GM03348 (cell line): ENCODE results near the gene PAFAH1B2.
"Not testable (repeated sequence)": the region's sequence is repeated elsewhere in the genome, so short reads cannot be mapped to it uniquely, and the experiment has no call there.

ENCODE experiments used
- DNase-seq: peaks from one replicate; pipeline ENCODE4 v3.0.0; 2012; ENCODE audit warnings: low spot score

PAFAH1B2 gene

DNA sequence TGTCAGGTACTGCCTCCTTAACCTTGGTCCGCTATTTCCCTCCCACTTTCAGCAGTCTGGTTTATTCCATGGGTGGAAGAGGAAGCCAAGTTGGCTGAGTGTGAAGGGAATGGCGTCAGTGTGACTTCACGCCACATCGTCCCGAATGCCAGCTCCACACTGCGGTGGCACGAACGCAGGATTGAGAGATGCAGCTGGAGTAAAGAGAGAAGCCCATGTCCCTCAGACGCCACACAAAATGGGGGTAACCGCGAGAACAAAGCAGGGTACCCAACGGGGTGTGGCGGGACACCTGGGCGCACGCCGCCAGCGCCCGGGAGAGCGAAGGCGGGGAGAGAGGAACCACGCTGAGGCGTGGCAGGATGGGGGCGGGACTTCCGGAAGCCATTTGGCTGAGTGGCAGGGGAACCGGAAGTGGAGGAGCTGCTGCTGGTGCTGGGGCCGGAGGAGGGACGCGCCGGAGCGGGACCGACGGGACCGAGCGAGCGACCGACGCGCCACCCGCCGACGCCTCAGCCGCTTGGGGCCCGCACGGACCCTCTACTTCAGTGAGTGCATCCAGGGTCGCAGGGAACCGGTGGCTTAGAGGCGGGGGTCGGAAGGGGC lies at the start of gene PAFAH1B2:
TSS of gene PAFAH1B2 (plus strand) at position 417 of the 606 bp plus-strand sequence. CDS start 8,161 bp downstream, outside the sequence.
- peak; percentile 99 for DNase-seq

DNA sequence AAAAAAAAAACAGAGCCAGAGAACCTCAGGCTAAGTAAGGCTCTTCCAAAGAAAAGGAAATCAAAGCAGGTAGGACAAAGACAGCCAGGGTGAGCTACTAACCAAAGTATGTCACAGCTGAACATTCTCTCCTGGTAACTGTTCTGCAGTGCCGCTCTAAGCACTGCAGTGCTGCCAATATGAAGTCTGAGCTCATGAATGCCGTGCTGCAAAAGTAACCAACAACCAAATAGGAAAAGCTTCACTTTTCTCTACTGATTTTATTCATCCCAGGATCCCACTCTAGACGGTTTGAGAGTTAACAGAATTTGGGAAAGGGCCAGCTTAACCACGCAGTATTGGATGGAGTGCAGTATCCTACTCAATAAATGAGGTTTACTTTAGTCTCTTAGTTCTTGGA lies 49.3 kb upstream of the PAFAH1B2 start:
- peak; percentile 47 for DNase-seq

- DNase-seq = peak; percentile 33
These were observed 48.6 kb upstream of the PAFAH1B2 start for GRCh38 chr11:117095284-117096161.

DNA sequence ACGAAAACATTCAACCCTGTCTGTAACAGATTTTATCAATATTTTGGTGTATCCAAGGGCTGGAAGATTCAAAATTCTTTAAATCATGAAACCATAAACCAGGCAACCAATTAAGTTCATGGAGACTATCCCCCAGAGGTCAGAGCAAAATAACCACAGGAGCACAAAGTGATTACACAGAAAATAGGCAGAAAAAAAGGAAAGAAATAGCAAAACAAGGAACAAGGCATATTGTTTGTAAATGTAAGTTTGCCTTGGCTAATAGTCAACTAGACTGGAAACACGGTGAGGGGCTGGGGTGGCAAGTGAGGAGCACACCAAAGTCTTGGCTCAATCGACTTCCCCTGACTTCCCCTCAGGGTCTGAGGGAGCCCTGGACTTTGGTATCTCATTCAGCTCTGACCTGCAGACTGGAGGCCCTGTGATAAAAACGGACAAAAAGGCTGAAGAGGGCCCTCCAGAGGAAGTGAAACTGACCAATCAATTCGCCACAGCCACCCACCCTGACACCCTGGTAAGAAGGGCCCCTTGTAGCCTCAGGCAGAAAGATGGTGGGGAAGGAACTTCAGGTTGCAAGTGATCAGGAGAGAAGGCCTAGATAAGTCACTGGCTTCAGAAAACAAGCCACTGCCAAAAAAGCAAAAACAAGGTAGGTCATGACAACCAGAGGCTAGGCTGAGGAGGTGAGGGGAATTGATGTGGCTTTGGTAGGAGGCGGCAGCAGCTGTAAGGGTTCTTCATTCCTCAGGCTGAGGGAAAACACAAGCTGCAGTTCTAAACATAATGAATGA lies 47.7 kb upstream of the PAFAH1B2 start:
- DNase-seq = no peak

DNA sequence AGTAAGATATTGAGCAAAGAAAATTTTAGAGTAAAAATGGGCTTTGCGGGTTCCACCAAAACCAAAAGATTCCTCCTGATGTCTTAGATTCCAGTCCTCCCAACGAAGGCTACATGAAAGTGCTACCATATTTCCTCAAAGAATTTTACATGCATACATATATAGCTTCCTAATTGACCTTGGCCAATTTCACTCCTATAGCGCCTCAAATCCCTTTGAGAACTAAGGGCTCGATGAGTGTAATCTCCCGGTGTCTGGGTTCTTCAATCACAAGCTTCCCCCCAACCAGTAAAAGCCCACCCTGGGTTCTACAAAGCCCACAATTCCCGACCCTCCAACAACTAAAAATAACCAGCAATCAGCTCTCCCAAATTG lies 47.1 kb upstream of the PAFAH1B2 start:
- DNase-seq = no peak

DNA sequence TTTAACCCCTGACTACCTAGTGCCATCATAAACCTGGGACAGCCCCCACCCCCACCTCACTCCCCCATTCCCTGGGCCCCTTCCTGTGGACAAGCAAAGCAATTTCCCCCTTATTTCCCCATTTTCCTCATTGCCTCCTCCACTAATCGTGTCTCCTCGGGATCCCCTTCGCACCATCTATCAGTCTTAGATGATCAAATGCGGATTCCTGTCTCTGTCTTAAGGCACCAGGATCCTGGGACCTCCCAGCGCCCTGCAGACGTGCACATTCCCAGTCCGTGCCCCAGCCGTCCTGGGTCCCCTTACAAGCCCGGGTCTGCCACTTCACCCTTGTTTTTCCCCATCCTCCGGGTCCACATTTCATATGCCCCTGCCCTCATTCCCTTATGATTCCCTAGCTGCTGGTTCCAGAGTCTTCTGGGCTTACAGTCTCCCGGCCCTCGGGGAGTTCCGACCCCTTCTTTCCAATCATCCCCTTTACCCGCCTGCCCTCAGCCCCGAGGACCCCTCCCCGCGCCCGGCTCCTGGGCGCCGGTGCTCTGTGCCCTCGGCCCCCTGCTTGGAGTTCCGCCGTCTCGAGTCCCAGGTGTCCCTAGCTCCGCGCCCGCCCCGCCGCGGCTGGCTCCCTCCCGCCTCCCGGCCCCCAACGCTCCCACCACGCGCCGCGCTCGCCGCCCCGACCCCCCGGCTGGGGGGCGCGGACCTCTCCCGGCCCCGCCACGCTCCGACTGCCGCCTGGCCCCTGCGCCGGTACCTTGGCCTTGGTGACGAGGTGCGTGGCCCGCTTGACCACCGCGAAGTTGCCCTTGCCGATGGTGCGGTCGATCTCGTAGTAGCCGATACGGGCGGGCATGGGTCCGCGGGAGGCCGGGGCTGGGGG lies 46.5 kb upstream of the PAFAH1B2 start:
- DNase-seq = peak; percentile 55

DNA sequence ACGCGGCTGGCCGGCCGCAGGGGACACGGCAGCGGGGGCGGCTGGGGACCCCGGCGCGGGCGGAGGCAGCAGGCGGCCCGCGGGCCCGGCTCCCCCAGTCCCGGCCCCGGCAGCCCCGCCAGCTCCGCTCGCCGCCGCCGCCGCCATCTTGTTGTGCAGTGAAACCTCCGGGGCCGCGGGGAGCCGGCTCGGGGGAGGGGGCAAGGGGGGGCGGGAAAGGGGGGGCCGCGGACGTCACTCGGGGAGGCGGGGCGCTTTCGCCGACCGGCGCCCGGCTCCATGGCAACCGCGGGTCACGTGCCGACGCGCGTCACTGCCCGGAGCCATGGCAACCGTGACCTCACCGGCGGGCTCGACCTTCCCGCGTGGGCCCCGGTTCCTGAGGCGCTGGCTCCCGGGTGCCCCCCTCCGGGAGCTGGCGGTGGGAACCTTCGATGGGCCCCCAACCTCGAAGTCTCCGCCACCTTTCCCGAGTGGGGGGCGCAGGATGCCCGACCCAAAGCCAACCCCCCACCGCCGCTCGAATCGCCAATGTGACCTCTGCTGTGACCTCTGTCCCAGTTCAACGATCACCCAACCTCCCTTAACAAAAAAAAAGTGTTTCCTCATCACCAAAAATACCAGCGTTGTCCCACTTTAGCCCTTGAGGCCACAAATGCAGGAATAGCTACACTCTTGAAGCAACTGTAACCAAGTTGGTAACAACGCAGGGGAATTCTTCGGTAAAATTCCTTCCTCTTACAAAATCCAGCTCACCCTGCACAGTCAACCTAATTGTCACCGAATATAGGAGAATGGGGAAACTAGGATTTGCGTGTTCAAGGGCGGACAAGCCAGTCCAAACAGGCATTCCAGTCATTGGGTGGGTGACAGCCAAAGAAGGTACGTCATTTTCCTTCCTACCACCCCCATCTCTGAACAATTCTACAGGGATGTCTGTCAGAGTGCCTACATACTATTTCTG lies 45.5 kb upstream of the PAFAH1B2 start, which contains the start of gene SIK3:
TSS of gene SIK3 (minus strand) at position 160 of the 964 bp plus-strand sequence. CDS start at position 147, 13 bp downstream.
- DNase-seq = peak; percentile 100

GRCh38 chr11:117099696-117100095 lies 44.4 kb upstream of the PAFAH1B2 start:
- DNase-seq = no peak

GRCh38 chr11:117100556-117100955 lies 43.5 kb upstream of the PAFAH1B2 start:
- no peak for DNase-seq

- DNase-seq = peak; percentile 60
These were observed 36.1 kb upstream of the PAFAH1B2 start for GRCh38 chr11:117107701-117108590.

GRCh38 chr11:117110294-117110950 lies 33.7 kb upstream of the PAFAH1B2 start:
- DNase-seq = no peak

DNA sequence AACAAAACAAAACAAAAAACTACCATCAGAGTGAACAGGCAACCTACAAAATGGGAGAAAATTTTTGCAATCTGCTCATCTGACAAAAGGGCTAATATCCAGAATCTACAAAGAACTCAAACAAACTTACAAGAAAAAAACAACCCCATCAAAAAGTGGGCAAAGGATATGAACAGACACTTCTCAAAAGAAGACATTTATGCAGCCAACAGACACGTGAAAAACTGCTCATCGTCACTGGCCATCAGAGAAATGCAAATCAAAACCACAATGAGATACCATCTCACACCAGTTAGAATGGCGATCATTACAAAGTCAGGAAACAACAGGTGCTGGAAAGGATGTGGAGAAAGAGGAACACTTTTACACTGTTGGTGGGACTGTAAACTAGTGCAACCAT lies 31.6 kb upstream of the PAFAH1B2 start:
- DNase-seq = not testable (repeated sequence)

DNA sequence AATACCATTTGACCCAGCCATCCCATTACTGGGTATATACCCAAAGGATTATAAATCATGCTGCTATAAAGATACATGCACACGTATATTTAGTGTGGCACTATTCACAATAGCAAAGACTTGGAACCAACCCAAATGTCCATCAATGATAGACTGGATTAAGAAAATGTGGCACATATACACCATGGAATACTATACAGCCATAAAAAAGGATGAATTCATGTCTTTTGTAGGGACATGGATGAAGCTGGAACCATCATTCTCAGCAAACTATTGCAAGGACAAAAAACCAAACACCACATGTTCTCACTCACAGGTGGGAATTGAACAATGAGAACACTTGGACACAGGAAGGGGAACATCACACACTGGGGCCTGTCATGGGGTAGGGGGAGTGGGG lies 31.1 kb upstream of the PAFAH1B2 start:
- DNase-seq = not testable (repeated sequence)

GRCh38 chr11:117117681-117118080 lies 26.4 kb upstream of the PAFAH1B2 start:
- no peak for DNase-seq

DNA sequence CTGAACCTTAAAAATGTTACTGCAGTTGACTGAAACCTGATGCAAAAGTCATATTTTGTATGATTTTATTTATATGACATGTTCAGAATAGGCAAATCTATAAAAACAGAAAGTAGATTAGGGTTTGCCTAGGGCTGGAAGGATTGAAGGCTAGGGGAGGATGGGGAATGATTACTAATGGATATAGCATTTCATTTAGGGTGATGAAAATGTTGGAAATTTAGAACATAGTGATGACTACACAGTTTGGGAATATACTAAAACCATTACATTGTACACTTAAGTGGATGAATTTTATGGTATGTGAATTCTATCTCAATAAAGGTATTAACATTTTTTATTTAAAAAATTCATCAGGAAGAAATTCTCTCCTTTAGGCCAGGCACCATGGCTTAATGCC lies 22.9 kb upstream of the PAFAH1B2 start:
- peak; percentile 52 for DNase-seq

DNA sequence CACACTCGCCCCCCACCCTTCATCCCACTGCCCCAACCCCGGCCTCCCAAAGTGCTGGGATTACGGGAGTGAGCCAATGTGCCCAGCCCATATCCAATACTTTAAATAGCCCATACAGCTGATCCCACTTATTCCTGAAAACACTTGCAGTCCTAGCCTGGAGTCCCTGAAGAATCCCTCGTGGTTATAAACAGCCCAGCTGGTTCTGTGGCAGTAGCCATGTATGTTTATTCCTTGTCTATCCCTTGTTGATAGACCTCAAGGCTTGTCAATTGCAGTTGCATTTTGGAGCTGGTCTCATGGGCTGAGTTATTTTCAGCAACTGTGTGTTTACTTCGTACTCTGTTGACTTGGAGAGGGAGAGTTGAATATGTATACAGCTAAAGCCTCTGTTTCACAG lies 21.5 kb upstream of the PAFAH1B2 start:
- no peak for DNase-seq

DNA sequence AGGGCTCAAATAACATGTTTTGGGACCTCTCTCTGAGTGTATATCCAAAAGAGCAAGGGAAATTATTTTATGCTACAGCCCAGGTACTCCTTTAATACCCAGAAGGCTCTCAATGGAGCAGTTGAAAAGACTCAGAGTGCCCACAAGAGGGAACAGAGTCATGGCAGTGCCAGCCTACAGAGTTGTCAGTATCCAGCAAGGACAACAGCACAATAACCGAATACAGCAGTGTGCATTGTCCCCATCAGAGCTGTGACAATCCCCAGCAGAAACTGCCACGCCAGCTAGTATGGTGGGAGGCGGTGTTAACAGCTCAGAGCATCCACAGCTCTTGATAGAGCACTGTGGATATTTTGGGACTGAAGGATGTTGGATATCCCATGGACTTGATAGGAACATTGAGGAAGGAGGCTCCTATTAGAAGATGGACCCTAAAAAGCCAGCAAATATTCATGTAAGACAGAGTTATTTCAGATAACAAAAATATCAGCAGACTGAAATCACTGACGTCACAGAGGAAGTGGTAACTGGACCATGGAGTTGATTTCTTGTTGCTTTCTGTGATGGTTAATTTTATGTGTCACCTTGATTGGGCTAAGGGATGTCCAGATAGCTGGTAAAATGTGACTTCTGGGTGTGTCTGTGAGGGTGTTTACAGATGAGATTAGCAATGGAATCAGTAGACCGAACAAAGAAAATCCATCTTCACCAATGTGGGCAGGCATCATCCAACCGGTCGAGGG lies 17.7 kb upstream of the PAFAH1B2 start:
- DNase-seq = no peak
